Measurements from ENCODE around the gene CERT1. TPM values are rescaled to one million over a fixed set of nuclear protein-coding genes. Genes with fewer than 3 reads are reported as not detected.

CERT1 gene
- polyA plus RNA-seq, 2 of the 4 experiments (the other 2 are of a cell fraction): 19.5 to 22.5 TPM

DNA sequence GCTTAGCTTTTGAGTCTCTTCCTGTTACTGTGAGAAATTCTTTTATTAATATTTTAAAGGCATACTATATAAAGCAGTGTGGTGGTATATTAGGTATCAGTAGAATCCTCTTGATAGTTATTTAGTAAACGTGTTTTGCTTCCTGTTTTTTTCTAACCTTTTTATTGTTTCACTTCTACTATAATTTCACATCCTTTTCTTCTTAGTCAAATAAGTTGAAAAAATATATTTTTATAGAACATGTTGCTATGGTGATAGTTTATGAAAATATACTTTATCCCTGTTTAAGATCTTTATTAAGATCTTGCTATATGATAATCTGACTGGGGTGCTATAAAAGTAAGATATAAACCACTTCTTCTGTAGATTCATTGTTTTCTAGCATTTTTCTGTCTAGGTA, 2.4 kb upstream of the CERT1 start:
- peak overlapping the region; percentile 81 for H3K4me2 ChIP-seq
- no peak for FAIRE-seq
- no peaks in the 10 kb centered on the region for H3K9me3 ChIP-seq
- no peak overlapping the region for H3K27ac ChIP-seq
- CTCF ChIA-PET: no interaction called here
- DNase-seq (ENCODE audit: low read depth in 1 of 2, low spot score in 1 of 2): no peak
- POLR2A ChIA-PET: no interaction called here
- ATAC-seq: no peak
- WGBS (ENCODE audit: missing lambda C conversion rate): 79% methylated on average over 1 of the region's 1 CpG
- TF ChIP-seq HEYL (CRISPR knock-in tag; IDR thresholded peaks at IDR 0.05) (no peak), PHF8 (IDR thresholded peaks at IDR 0.05; ENCODE audit: borderline replicate concordance, low read depth) (no peak), MAFK (IDR thresholded peaks at IDR 0.05; ENCODE audit: partially characterized antibody) (no peak), ZNF302 (CRISPR knock-in tag; IDR thresholded peaks at IDR 0.05) (no peak)
- TF ChIP-seq, protein P1, sequence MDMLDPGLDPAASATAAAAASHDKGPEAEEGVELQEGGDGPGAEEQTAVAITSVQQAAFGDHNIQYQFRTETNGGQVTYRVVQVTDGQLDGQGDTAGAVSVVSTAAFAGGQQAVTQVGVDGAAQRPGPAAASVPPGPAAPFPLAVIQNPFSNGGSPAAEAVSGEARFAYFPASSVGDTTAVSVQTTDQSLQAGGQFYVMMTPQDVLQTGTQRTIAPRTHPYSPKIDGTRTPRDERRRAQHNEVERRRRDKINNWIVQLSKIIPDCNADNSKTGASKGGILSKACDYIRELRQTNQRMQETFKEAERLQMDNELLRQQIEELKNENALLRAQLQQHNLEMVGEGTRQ (IDR thresholded peaks at IDR 0.05): no peak
- TF ChIP-seq, protein P2, sequence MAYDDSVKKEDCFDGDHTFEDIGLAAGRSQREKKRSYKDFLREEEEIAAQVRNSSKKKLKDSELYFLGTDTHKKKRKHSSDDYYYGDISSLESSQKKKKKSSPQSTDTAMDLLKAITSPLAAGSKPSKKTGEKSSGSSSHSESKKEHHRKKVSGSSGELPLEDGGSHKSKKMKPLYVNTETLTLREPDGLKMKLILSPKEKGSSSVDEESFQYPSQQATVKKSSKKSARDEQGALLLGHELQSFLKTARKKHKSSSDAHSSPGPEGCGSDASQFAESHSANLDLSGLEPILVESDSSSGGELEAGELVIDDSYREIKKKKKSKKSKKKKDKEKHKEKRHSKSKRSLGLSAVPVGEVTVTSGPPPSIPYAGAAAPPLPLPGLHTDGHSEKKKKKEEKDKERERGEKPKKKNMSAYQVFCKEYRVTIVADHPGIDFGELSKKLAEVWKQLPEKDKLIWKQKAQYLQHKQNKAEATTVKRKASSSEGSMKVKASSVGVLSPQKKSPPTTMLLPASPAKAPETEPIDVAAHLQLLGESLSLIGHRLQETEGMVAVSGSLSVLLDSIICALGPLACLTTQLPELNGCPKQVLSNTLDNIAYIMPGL (CRISPR knock-in tag; IDR thresholded peaks at IDR 0.05; ENCODE audit: borderline replicate concordance): no peak
- H3K4me3 ChIP-seq: no peak overlapping the region
- peaks cover 24% of the 10 kb centered on the region; the same call in 2 of the 3 replicates for H3K4me1 ChIP-seq

DNA sequence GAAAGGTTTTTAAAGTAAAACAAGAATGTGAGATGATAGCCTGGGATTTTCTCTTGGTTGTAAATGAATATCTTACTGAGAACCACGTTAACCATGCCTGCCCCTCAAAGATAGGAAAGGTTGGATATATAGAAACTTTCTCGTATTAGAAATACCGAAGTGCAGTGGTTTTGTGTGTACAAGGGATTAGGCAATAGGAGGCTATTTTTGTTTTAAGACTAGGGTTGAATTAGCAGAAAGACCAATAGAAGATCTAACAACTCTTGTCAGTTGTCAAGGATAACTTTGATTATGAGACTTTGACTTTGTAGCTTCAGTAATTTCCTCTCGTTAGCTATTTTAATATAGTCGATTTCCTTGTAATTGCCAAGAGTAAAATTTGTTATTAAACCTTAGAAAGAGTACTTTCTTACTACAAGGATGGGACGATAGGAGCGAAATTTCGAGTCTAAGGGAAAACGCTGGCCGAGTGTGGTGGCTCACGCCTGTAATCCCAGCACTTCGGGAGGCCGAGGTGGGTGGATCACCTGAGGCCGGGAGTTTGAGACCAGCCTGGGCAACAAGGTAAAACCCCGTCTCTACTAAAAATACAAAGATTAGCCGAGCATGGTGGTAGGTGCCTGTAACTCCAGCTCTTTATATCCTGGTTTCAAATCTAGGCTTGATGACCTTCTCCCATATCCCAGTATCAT, 1.1 kb upstream of the CERT1 start:
- Histone ChIP-seq H3K9me3 (no peaks in the 10 kb centered on the region), H3K4me2 (peak overlapping the region; percentile 81), H3K4me3 (peak overlapping the region; percentile 90), H3K4me1 (peaks cover 25% of the 10 kb centered on the region; the same call in 2 of the 3 replicates), H3K27ac (peak overlapping the region; percentile 77 to 88)
- TF ChIP-seq MYC (IDR thresholded peaks at IDR 0.05; ENCODE audit: borderline replicate concordance, low read length) (no peak), SMC3 (IDR thresholded peaks at IDR 0.05) (no peak), EHF (CRISPR knock-in tag; IDR thresholded peaks at IDR 0.05) (no peak), CEBPB (IDR thresholded peaks at IDR 0.05) (no peak), PHF8 (IDR thresholded peaks at IDR 0.05; ENCODE audit: borderline replicate concordance, low read depth) (no peak), HOXA7 (CRISPR knock-in tag; IDR thresholded peaks at IDR 0.05) (no peak), TP53 (CRISPR knock-in tag; IDR thresholded peaks at IDR 0.05) (no peak)
- TF ChIP-seq, protein P1 (IDR thresholded peaks at IDR 0.05): no peak
- POLR2A ChIA-PET: interaction anchor here (1.0 to 1.9 kb wide), 2 partner anchors 54 to 176 kb away, joined by 4 to 9 read pairs; partner anchors contain the start of gene HMGCR
- FAIRE-seq (no peak), DNase-seq (ENCODE audit: low read depth in 1 of 2, low spot score in 1 of 2) (no peak), ATAC-seq (no peak)
- CTCF ChIA-PET: interaction anchor here (1.4 kb wide), 1 partner anchor 9 kb away, joined by 3 read pairs; no protein-coding TSS in a partner anchor
- WGBS (ENCODE audit: missing lambda C conversion rate): 60% methylated on average over 16 of the region's 16 CpGs

DNA sequence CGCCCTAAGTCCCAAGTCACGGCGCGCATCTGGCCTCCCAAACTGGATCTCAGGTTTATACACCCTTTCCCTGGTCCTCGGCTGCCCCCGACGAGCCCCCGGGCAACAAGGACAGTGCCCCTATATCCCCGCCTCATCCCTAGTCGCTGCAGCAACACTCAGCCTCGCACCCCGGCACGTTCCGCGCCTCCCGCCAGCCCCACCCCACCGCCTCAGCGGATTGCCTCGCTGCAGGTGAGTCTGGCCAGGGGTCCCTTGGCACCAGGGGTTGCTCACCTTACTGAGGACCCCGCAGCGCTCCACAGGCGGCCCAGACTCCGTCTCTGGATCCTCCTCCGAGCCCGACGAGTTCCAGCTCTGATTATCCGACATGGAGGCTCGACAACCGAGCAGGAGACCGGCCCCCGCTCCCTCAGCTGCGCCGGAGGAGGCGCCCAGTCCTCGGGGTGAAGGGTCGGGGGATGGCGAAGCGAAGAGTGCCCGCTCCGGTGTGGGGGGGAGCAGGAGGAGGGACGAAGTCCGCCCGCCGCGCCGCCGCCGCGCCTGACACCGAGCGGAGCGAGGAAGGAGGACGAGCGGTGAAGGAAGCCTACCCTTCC, 494 bp downstream of the CERT1 start:
- DNase-seq (ENCODE audit: low read depth in 1 of 2, low spot score in 1 of 2) (peak; percentile 31 to 38), ATAC-seq (peak; percentile 62 to 69), FAIRE-seq (no peak)
- Histone ChIP-seq H3K4me2 (peak overlapping the region; percentile 89), H3K9me3 (no peaks in the 10 kb centered on the region), H3K4me3 (peak overlapping the region; percentile 90), H3K4me1 (peaks cover 27% of the 10 kb centered on the region), H3K27ac (peak overlapping the region; percentile 91 to 94)
- WGBS (ENCODE audit: missing lambda C conversion rate): 1% methylated on average over 24 of the region's 54 CpGs
- ChIA-PET POLR2A (interaction anchor here (0.9 to 1.9 kb wide), 4 partner anchors 57 to 274 kb away, joined by 3 to 9 read pairs (median 5); partner anchors contain the start of genes ANKRD31, HMGCR and POC5), CTCF (interaction anchor here (1.3 to 1.6 kb wide), 2 partner anchors 91 to 274 kb away, joined by 3 to 5 read pairs; partner anchors contain the start of gene ANKRD31)
- TF ChIP-seq POLR2A (IDR thresholded peaks at IDR 0.05; ENCODE audit: low read length) (no peak), KDM1A (IDR thresholded peaks at IDR 0.05; ENCODE audit: low read depth) (no peak), ZNF302 (CRISPR knock-in tag; IDR thresholded peaks at IDR 0.05) (no peak), FOSB (CRISPR knock-in tag; IDR thresholded peaks at IDR 0.05) (no peak), RFX5 (IDR thresholded peaks at IDR 0.05) (no peak), CHD4 (IDR thresholded peaks at IDR 0.05; ENCODE audit: borderline replicate concordance) (no peak), CBX2 (IDR thresholded peaks at IDR 0.05; ENCODE audit: borderline replicate concordance, low read depth) (no peak)
- TF ChIP-seq, protein P3, sequence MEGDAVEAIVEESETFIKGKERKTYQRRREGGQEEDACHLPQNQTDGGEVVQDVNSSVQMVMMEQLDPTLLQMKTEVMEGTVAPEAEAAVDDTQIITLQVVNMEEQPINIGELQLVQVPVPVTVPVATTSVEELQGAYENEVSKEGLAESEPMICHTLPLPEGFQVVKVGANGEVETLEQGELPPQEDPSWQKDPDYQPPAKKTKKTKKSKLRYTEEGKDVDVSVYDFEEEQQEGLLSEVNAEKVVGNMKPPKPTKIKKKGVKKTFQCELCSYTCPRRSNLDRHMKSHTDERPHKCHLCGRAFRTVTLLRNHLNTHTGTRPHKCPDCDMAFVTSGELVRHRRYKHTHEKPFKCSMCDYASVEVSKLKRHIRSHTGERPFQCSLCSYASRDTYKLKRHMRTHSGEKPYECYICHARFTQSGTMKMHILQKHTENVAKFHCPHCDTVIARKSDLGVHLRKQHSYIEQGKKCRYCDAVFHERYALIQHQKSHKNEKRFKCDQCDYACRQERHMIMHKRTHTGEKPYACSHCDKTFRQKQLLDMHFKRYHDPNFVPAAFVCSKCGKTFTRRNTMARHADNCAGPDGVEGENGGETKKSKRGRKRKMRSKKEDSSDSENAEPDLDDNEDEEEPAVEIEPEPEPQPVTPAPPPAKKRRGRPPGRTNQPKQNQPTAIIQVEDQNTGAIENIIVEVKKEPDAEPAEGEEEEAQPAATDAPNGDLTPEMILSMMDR (IDR thresholded peaks at IDR 0.05): no peak
- TF ChIP-seq, protein P4, sequence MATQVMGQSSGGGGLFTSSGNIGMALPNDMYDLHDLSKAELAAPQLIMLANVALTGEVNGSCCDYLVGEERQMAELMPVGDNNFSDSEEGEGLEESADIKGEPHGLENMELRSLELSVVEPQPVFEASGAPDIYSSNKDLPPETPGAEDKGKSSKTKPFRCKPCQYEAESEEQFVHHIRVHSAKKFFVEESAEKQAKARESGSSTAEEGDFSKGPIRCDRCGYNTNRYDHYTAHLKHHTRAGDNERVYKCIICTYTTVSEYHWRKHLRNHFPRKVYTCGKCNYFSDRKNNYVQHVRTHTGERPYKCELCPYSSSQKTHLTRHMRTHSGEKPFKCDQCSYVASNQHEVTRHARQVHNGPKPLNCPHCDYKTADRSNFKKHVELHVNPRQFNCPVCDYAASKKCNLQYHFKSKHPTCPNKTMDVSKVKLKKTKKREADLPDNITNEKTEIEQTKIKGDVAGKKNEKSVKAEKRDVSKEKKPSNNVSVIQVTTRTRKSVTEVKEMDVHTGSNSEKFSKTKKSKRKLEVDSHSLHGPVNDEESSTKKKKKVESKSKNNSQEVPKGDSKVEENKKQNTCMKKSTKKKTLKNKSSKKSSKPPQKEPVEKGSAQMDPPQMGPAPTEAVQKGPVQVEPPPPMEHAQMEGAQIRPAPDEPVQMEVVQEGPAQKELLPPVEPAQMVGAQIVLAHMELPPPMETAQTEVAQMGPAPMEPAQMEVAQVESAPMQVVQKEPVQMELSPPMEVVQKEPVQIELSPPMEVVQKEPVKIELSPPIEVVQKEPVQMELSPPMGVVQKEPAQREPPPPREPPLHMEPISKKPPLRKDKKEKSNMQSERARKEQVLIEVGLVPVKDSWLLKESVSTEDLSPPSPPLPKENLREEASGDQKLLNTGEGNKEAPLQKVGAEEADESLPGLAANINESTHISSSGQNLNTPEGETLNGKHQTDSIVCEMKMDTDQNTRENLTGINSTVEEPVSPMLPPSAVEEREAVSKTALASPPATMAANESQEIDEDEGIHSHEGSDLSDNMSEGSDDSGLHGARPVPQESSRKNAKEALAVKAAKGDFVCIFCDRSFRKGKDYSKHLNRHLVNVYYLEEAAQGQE (IDR thresholded peaks at IDR 0.05): no peak
- TF ChIP-seq, protein P5, sequence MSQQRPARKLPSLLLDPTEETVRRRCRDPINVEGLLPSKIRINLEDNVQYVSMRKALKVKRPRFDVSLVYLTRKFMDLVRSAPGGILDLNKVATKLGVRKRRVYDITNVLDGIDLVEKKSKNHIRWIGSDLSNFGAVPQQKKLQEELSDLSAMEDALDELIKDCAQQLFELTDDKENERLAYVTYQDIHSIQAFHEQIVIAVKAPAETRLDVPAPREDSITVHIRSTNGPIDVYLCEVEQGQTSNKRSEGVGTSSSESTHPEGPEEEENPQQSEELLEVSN (IDR thresholded peaks at IDR 0.05; ENCODE audit: borderline replicate concordance, low read depth): peak; percentile 77
